Activated CD8-positive, alpha-beta T cell treated with anti-CD3 and anti-CD28 coated beads, Interleukin-2, amount 10 ng/mL, durations not matched to agents 7 days and 5 days (primary cell): ENCODE data around the gene SIPA1L3. TPM values are rescaled to one million over a fixed set of nuclear protein-coding genes. Genes with fewer than 3 reads are reported as not detected.

ENCODE experiments used
- ATAC-seq: fragments of 150-1000 bp; cut with Tn5 transposase; one replicate; pipeline ENCODE4 v1.10.0; 2021; ENCODE audit warnings: moderate library complexity
- CTCF ChIA-PET: fragments of 350-600 bp; sonication (Branson Sonifier 250); formaldehyde crosslinking; loops from one replicate; lab custom pipeline; 2021; ENCODE audit warnings: antibody characterized with exemption; lab: Charles Lee
- POLR2A ChIA-PET: fragments of 350-600 bp; sonication (Branson Sonifier 250); formaldehyde crosslinking; loops from one replicate; lab custom pipeline; 2021; ENCODE audit warnings: antibody characterized with exemption; lab: Charles Lee
- DNase-seq: peaks from one replicate; pipeline ENCODE4 v3.0.0-alpha.2; 2020
- H3K27ac Mint-ChIP-seq: one replicate; pipeline ENCODE4 v1.8.0; 2021; ENCODE audit warnings: mild to moderate bottlenecking, mixed read lengths
- H3K27me3 Mint-ChIP-seq: one replicate; pipeline ENCODE4 v1.8.0; 2021; ENCODE audit warnings: low read depth, mixed read lengths
- H3K36me3 Mint-ChIP-seq: one replicate; pipeline ENCODE4 v1.8.0; 2021; ENCODE audit warnings: low read depth, mixed read lengths
- H3K4me1 Mint-ChIP-seq: one replicate; pipeline ENCODE4 v1.8.0; 2021; ENCODE audit warnings: low read depth, mixed read lengths
- H3K4me3 Mint-ChIP-seq: one replicate; pipeline ENCODE4 v1.8.0; 2021; ENCODE audit warnings: mild to moderate bottlenecking, mixed read lengths
- H3K9me3 Mint-ChIP-seq: one replicate; pipeline ENCODE4 v1.8.0; 2022; ENCODE audit warnings: mixed read lengths; ENCODE audit not compliant: insufficient read depth
- total RNA-seq, 2 experiments: library from RNA; stranded (reverse); gene quantifications; one replicate each; pipeline ENCODE4 v1.2.3, GENCODE V29; 2021

The SIPA1L3 gene
- total RNA-seq, 2 experiments from 2014 or later: 18.3 to 20.2 TPM

DNA sequence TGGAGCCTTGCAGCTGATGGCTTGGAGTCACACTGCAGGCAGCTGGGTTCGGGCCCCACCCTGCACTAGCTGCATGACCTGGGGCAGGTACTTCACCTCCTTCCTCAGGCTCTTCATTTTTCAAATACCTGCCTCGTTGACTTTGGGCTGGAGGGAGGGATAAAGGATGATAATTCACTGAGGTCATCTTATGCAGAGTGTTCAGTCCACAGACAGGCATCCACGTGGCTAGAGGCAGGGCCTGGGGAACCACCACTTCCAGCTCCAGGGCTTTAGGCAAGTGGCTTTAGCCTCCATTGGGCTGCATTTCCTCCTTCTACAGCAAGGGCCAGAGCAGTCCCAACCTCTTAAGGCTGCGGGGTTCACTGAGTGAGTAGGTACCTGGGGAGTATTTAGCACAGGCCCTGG, 84.8 kb downstream of the SIPA1L3 start:
- CTCF ChIA-PET: interaction anchor here (1.3 kb wide), 1 partner anchor 13 kb away, joined by 4 read pairs; no protein-coding TSS in a partner anchor
- Mint-ChIP-seq H3K27ac (no peak overlapping the region), H3K4me1 (peaks cover 2% of the 10 kb centered on the region), H3K9me3 (no peaks in the 10 kb centered on the region), H3K36me3 (no peaks in the 10 kb centered on the region), H3K27me3 (no peaks in the 10 kb centered on the region), H3K4me3 (no peak overlapping the region)
- POLR2A ChIA-PET: no interaction called here
- ATAC-seq (no peak), DNase-seq (no peak)

- Mint-ChIP-seq H3K27me3 (no peaks in the 10 kb centered on the region), H3K9me3 (no peaks in the 10 kb centered on the region), H3K27ac (no peak overlapping the region), H3K36me3 (no peaks in the 10 kb centered on the region), H3K4me3 (no peak overlapping the region), H3K4me1 (peaks cover 2% of the 10 kb centered on the region)
- ChIA-PET CTCF (no interaction called here), POLR2A (no interaction called here)
- no peak for DNase-seq
- no peak for ATAC-seq
Observed at GRCh38 chr19:37992761-37993160, 85.8 kb downstream of the SIPA1L3 start.

- Mint-ChIP-seq H3K36me3 (no peaks in the 10 kb centered on the region), H3K9me3 (no peaks in the 10 kb centered on the region), H3K27ac (no peak overlapping the region), H3K4me3 (no peak overlapping the region), H3K27me3 (no peaks in the 10 kb centered on the region), H3K4me1 (no peaks in the 10 kb centered on the region)
- CTCF ChIA-PET: no interaction called here
- POLR2A ChIA-PET: no interaction called here
- DNase-seq (no peak), ATAC-seq (no peak)
Observed at GRCh38 chr19:37994823-37995130, 87.8 kb downstream of the SIPA1L3 start.

- no peaks in the 10 kb centered on the region for H3K9me3 Mint-ChIP-seq
Observed at GRCh38 chr19:37995346-37995745, 88.3 kb downstream of the SIPA1L3 start.

GRCh38 chr19:37997911-37998344, 90.9 kb downstream of the SIPA1L3 start:
- POLR2A ChIA-PET: interaction anchor here (0.7 kb wide), 1 partner anchor 22 kb away, joined by 3 read pairs; no protein-coding TSS in a partner anchor
- Mint-ChIP-seq H3K27ac (no peak overlapping the region), H3K36me3 (no peaks in the 10 kb centered on the region), H3K27me3 (no peaks in the 10 kb centered on the region), H3K4me1 (no peaks in the 10 kb centered on the region), H3K4me3 (no peak overlapping the region), H3K9me3 (no peaks in the 10 kb centered on the region)
- CTCF ChIA-PET: no interaction called here
- no peak for ATAC-seq
- no peak for DNase-seq

More at GRCh38 chr19:37995346-37995745, 88.3 kb downstream of the SIPA1L3 start:
- DNase-seq (no peak), ATAC-seq (no peak)
- no peak overlapping the region for H3K27ac Mint-ChIP-seq
- no peaks in the 10 kb centered on the region for H3K36me3 Mint-ChIP-seq
- ChIA-PET POLR2A (no interaction called here), CTCF (interaction anchor here (1.2 kb wide), 1 partner anchor 23 kb away, joined by 3 read pairs; no protein-coding TSS in a partner anchor)
- no peaks in the 10 kb centered on the region for H3K27me3 Mint-ChIP-seq
- H3K4me3 Mint-ChIP-seq: no peak overlapping the region
- H3K4me1 Mint-ChIP-seq: no peaks in the 10 kb centered on the region

GRCh38 chr19:37998801-37999308, 91.8 kb downstream of the SIPA1L3 start:
- no peak overlapping the region for H3K4me3 Mint-ChIP-seq
- H3K27ac Mint-ChIP-seq: no peak overlapping the region
- no peak for DNase-seq
- no peaks in the 10 kb centered on the region for H3K36me3 Mint-ChIP-seq
- ATAC-seq: no peak
- no peaks in the 10 kb centered on the region for H3K4me1 Mint-ChIP-seq
- no peaks in the 10 kb centered on the region for H3K9me3 Mint-ChIP-seq
- H3K27me3 Mint-ChIP-seq: no peaks in the 10 kb centered on the region
- ChIA-PET POLR2A (interaction anchor here (0.7 kb wide), 1 partner anchor 21 kb away, joined by 3 read pairs; no protein-coding TSS in a partner anchor), CTCF (no interaction called here)

DNA sequence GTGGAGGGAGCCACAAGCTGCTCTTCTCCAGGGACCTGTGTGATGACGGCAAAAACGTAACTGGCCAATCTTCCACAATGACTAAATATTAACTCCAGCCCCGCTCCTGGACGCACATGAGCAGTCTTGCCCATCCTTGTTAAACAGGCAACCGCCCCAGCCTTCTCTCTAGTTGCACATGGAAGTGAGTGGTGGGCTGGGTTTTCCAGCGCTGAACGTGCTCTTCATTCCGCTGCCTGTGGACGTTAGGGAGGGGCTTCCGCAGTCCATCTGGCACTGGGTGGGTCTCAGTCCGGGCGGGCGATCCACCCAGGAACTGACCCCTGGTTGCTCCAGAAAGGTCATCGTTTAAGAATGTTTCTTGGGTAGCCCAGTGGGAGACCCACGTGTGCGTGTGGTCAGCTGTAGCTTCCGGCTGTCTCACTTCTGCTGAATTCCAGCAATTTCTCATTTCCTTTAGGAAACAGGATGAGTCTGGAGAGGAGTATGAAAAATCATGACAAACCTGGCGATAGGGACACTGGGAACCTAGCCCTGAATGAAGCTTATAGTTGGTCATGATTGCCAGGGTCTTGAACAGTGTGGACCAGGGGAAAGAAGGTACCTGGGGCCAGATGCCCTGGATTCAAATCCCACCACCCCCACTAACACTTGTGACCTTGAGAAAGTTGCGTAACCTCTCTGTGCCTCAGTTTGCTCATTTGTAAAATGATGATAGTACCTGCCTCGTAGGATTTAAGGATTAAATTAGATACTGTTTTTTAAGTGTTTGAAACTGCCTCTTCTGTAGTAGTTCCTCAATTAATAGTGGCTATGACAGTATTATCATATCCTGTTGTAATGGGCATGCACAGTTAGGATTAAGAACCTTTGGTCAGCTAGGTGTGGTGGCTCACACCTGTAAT, 92.6 kb downstream of the SIPA1L3 start:
- ChIA-PET POLR2A (no interaction called here), CTCF (no interaction called here)
- ATAC-seq (no peak), DNase-seq (no peak)
- H3K9me3 Mint-ChIP-seq: no peaks in the 10 kb centered on the region
- no peaks in the 10 kb centered on the region for H3K36me3 Mint-ChIP-seq
- no peak overlapping the region for H3K4me3 Mint-ChIP-seq
- H3K27ac Mint-ChIP-seq: no peak overlapping the region
- H3K4me1 Mint-ChIP-seq: no peaks in the 10 kb centered on the region
- no peaks in the 10 kb centered on the region for H3K27me3 Mint-ChIP-seq

GRCh38 chr19:38001158-38001781, 94.3 kb downstream of the SIPA1L3 start:
- DNase-seq (no peak), ATAC-seq (no peak)
- no peaks in the 10 kb centered on the region for H3K36me3 Mint-ChIP-seq
- no peak overlapping the region for H3K4me3 Mint-ChIP-seq
- no peaks in the 10 kb centered on the region for H3K4me1 Mint-ChIP-seq
- no peaks in the 10 kb centered on the region for H3K27me3 Mint-ChIP-seq
- POLR2A ChIA-PET: interaction anchor here (0.6 kb wide), 2 partner anchors 16 to 144 kb away, joined by 3 read pairs; no protein-coding TSS in a partner anchor
- H3K9me3 Mint-ChIP-seq: no peaks in the 10 kb centered on the region
- CTCF ChIA-PET: interaction anchor here (0.7 kb wide), 1 partner anchor 15 kb away, joined by 3 read pairs; no protein-coding TSS in a partner anchor
- H3K27ac Mint-ChIP-seq: no peak overlapping the region

DNA sequence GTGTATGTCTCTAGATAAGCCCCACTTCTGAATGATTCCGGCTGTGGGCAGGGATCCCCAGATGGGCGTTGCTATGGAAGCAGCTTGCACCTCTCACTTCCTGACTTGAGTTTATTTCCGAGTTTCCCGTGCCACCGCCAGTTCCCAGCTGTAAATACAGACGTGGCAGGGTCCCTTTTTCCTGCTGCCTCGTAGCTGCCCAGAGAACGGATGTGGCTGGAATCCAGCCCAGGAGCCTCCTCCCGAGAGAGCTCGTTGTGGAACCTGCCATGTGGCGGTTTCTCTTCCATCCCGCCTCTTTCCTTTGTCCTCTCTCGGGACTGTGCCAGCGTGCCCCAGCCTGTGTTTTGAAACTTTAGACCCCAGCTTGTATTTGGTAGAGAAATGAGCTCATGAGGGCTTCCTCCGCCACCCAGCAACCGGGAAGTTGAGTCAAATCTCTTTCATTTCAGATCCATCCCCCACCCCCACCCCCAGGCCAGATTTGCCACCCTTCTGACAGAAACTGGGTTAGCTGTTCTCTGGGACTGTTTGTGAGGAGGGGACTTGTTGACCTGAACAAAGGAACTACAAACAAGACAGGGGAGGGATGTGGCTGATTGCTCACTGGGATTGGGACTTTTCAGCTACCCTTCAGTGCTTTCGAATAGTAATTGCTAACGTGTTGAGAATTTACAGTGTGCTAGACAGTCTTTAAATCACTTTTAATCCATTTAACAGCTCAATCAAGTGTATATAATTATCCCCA, 96.6 kb downstream of the SIPA1L3 start:
- DNase-seq (peak; percentile 21), ATAC-seq (peak; percentile 19)
- ChIA-PET POLR2A (interaction anchor here (1.2 kb wide), 1 partner anchor 46 kb away, joined by 3 read pairs; no protein-coding TSS in a partner anchor), CTCF (interaction anchor here (1.3 to 1.5 kb wide), 2 partner anchors 12 to 45 kb away, joined by 4 to 5 read pairs; no protein-coding TSS in a partner anchor)
- Mint-ChIP-seq H3K9me3 (no peaks in the 10 kb centered on the region), H3K36me3 (no peaks in the 10 kb centered on the region), H3K27me3 (no peaks in the 10 kb centered on the region), H3K27ac (no peak overlapping the region), H3K4me3 (no peak overlapping the region), H3K4me1 (no peaks in the 10 kb centered on the region)

DNA sequence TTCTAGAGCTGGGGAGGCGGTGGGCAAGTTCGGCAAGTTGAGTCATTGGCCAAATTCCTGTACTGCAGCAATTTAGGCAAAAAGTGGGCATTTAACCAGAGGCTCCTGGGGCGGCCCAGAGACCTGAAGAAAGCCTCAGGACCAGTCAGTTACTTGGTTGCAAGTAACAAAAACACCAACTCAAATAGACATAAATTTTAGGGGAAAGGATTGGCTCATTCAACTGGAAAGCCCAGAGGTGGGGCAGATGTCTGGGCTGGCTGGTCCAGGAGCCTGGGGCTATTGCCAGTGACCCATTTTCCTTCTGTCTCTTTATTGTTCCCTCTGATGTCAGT, 97.1 kb downstream of the SIPA1L3 start:
- ChIA-PET POLR2A (no interaction called here), CTCF (interaction anchor here (1.3 to 1.5 kb wide), 2 partner anchors 12 to 44 kb away, joined by 4 to 5 read pairs; no protein-coding TSS in a partner anchor)
- Mint-ChIP-seq H3K27ac (no peak overlapping the region), H3K36me3 (no peaks in the 10 kb centered on the region), H3K4me1 (no peaks in the 10 kb centered on the region), H3K27me3 (no peaks in the 10 kb centered on the region), H3K4me3 (no peak overlapping the region), H3K9me3 (no peaks in the 10 kb centered on the region)
- no peak for ATAC-seq
- DNase-seq: no peak

DNA sequence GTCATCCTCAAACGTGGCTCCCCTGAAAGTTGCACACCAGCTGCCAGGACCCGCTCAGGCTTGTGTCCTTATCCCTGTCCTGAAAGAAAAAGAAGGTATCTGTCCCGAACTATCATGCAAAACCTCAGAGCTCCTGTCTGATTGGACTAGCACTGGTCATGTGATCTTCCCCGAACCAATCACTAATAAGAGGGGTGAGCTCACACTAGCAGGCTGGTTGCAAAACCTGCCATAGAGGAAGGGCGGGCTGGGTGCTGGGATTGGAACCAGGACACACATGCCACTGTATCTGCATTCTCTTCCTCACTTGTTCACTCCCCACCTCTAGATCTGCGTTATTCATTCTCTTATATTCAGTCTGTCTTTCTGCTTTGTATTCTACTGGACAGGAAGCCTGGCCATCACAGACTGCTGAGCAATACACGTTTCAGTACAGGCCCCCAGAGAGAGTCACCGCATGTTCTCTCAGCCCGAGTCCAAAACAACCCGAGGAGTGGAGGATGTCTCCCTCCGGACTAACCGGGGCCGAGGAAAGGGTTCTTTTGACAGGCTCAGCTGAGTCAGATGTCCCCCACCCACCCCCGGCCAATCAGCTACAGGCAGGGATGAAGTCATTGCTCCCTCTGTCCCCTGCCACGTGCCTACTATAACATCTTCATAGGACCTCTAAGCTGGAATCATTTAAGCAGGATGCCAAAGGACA, 97.7 kb downstream of the SIPA1L3 start:
- POLR2A ChIA-PET: no interaction called here
- DNase-seq: no peak
- no peak for ATAC-seq
- H3K27me3 Mint-ChIP-seq: no peaks in the 10 kb centered on the region
- no peaks in the 10 kb centered on the region for H3K36me3 Mint-ChIP-seq
- no peaks in the 10 kb centered on the region for H3K4me1 Mint-ChIP-seq
- no peak overlapping the region for H3K27ac Mint-ChIP-seq
- no peak overlapping the region for H3K4me3 Mint-ChIP-seq
- CTCF ChIA-PET: interaction anchor here (1.2 to 1.5 kb wide), 2 partner anchors 13 to 38 kb away, joined by 3 to 4 read pairs; no protein-coding TSS in a partner anchor
- no peaks in the 10 kb centered on the region for H3K9me3 Mint-ChIP-seq
